HG02763 (cell line): ENCODE data around the gene RGMB.
A peak's percentile ranks its signal among the peaks of the same experiment; 100 is the strongest.
"Not testable (repeated sequence)": the region's sequence is repeated elsewhere in the genome, so short reads cannot be mapped to it uniquely, and the experiment has no call there.

Experiments
- ATAC-seq: cut with Tn5 transposase; IDR thresholded peaks from one replicate; pipeline ENCODE4 v1.9.1; 2021; ENCODE audit warnings: mild to moderate bottlenecking, moderate library complexity; ENCODE audit not compliant: unreplicated experiment

RGMB gene, protein sequence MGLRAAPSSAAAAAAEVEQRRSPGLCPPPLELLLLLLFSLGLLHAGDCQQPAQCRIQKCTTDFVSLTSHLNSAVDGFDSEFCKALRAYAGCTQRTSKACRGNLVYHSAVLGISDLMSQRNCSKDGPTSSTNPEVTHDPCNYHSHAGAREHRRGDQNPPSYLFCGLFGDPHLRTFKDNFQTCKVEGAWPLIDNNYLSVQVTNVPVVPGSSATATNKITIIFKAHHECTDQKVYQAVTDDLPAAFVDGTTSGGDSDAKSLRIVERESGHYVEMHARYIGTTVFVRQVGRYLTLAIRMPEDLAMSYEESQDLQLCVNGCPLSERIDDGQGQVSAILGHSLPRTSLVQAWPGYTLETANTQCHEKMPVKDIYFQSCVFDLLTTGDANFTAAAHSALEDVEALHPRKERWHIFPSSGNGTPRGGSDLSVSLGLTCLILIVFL

GRCh38 chr5:98773464-98774191 lies at the start of gene RGMB:
Gene RGMB (plus strand): TSS chr5:98773663. CDS start chr5:98774071, 408 bp downstream.
- peak; percentile 91 for ATAC-seq

- ATAC-seq = no peak
Observed at GRCh38 chr5:98726258-98726657, 47.2 kb upstream of the RGMB start.

DNA sequence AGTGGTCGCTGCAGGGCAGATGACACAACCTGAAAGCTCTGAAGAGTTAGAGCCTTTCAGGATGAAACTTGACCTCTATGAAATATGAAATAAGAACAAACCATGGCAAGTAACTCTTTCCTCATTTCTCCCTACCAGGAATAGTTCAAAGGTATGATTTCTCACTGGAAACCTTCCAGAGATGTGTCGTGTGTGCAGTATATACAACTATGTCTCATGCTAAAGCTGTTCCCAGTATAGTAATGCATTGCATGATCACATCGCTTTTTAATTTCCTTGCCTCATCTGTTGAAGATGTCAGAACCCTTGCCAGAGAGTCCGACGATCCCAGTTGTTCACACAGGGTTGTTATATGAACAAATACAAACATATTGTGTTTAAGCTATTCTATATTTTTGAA lies 45.8 kb upstream of the RGMB start:
- no peak for ATAC-seq

DNA sequence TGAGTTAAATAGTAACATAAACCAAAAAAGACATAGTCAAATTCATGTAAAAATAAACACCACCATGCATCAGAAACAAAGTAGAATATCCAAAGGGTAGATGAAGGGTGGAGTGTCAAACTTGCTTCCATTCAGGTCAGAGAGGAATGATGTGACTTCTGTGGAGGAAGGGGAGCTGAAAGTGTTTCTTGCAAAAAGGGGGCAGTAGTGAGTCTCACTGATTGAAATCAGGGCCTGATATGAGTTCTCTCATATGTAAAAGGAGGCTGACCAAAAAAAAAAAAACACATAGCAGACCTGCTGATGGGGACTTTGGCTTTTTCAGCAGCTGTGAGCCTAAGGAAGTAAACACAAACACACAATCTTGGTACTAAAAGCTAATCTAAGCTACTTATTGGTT lies 38.8 kb upstream of the RGMB start:
- ATAC-seq = no peak

- ATAC-seq = no peak
Observed at GRCh38 chr5:98735806-98736507, 37.5 kb upstream of the RGMB start.

- ATAC-seq = no peak
Observed at GRCh38 chr5:98736753-98737152, 36.7 kb upstream of the RGMB start.

DNA sequence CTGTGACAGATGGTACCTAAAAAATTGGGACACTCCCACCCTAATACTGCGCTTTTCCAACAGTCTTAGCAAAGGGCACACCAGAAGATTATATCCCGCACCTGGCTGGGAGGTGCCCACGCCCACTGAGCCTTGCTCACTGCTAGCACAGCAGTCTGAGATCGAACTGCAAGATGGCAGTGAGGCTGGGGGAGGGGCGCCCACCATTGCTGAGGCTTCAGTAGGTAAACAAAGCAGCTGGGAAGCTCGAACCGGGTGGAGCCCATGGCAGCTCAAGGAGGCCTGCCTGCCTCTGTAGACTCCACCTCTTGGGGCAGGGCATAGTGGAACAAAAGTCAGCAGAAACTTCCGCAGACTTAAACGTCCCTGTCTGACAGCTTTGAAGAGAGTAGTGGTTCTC lies 36.0 kb upstream of the RGMB start:
- ATAC-seq = not testable (repeated sequence)

GRCh38 chr5:98738481-98739149 lies 34.8 kb upstream of the RGMB start:
- ATAC-seq = not testable (repeated sequence)

GRCh38 chr5:98741926-98742325 lies 31.5 kb upstream of the RGMB start:
- no peak for ATAC-seq

DNA sequence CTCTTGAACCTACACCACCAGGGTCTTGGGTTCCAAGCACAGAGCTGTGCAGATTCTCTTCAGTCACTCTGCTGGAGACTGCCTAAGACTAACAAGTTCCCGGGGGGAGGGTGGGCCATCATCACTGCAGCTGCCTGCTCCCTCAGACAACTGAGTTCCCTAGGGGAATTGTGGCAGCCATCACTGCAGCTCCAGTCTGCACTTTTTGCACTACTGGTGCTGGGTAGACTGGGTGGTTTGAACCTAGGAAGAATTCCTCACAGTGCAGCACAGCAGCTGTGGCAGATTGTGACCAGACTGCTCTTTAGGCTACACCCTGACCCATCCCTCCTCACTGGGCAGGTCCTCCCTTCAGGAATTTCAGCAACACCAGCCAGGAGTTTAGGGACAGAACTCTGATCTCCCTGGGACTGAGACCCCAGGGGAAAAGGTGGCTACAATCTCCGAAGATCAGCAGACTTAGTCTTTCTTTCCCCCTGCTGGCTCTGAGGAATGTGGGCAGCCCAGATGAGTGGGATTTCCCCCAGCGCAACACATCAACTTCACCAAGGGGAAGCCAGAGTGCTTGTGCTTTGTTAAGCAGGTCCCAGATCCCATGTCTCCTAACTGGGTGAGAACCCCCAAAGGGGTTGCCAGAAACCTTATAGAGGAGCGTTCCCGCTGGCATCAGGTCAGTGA lies 30.9 kb upstream of the RGMB start:
- ATAC-seq = no peak

- not testable (repeated sequence) for ATAC-seq
Observed at GRCh38 chr5:98748259-98748658, 25.2 kb upstream of the RGMB start.

- no peak for ATAC-seq
Observed at GRCh38 chr5:98749046-98749445, 24.4 kb upstream of the RGMB start.

DNA sequence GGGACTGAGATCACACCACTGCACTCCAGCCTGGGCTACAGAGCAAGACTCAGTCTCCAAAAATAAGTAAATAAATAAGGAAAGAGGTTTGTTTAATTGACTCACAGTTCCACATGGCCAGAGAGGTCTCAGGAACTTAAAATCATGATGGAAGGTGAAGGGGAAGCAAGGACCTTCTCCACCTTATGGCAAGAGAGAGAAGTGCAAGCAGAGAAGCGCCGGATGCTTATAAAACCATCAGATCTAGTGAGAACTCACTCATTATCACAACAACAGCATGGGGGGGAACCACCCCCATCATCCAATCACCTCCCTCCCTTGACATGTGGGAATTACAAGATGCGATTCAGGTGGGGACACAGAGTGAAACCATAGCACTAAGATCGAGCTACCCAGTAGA lies 22.8 kb upstream of the RGMB start:
- ATAC-seq = no peak

- ATAC-seq = not testable (repeated sequence)
Observed at GRCh38 chr5:98752331-98752730, 21.1 kb upstream of the RGMB start.

- ATAC-seq = not testable (repeated sequence)
Observed at GRCh38 chr5:98752801-98753200, 20.7 kb upstream of the RGMB start.

- ATAC-seq = no peak
Observed at GRCh38 chr5:98753507-98753906, 20.0 kb upstream of the RGMB start.

GRCh38 chr5:98755406-98755805 lies 18.1 kb upstream of the RGMB start:
- no peak for ATAC-seq

DNA sequence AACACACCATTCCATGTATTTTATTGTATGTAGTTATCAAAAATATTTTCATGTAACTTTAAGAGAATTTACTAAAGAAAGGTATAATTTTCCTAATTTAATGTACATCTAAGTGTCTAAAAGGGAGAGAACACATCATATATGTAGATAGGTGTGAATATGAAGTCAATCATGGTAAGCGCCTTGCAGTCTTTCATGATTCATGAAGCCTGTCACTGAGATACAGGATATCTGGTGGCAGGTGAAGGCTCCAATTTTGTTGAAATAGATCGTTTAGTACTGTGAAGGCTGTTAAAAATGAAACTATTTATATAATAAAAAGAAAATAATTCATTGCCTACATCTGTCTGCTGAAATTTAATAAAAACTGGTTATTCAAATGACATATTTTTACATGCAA lies 15.5 kb upstream of the RGMB start:
- no peak for ATAC-seq

DNA sequence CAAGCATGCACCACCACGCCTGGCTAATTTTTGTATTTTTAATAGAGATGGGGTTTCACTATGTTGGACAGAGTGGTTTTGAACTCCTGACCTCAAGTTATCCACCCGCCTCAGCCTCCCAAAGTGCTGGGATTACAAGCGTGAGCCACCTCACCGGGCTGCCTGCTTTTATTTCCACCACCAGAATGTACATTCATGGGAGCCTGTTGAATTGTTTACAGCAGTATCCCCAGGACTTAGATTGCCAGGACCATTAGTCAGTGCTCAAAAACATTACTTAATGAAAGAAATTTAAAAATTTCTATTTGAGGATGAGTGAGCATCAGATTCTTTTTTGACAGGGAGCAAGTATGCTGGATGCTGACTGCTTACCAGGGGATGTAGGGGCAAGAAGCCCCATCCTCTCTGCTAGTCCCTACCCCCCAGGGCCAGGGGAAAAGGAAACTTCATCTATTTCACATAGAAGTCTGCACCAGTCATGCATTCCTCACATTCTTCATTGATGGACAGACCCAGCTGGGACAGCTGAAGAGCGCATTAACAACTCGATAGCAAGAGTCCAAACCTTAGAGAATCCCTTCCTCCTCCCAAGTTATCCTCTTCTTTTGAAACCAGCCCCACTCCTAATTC lies 10.3 kb upstream of the RGMB start:
- ATAC-seq = no peak

DNA sequence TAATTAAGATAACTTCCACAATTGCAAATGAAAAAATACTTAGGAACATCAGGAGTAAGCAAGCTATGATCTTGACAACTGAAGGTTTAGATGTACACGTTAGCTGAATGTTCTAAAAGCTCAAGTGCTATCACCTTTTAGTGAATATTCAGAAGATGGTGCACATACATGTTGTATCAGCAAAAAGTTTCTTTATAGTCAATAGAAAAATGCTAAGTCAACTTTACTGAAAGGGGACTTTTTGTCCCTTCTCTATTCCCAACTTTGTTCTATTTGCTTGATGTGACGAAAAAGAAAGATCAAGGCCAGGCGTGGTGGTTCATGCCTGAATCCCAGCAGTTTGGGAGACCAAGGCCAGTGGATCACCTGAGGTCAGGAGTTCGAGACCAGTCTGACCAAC lies 7.6 kb upstream of the RGMB start:
- ATAC-seq = no peak
